ENCODE data around the gene SLIT3. TPM values are rescaled to one million over a fixed set of nuclear protein-coding genes. Genes with fewer than 3 reads are reported as not detected.
"Not testable (repeated sequence)": the region's sequence is repeated elsewhere in the genome, so short reads cannot be mapped to it uniquely, and the experiment has no call there.

Gene SLIT3
- total and polyA plus RNA-seq, 9 of the 15 experiments (the other 6 are each of a cell fraction or from before 2014, with no cell fraction given) = 0.01 to 0.04 TPM; not detected in 7

DNA sequence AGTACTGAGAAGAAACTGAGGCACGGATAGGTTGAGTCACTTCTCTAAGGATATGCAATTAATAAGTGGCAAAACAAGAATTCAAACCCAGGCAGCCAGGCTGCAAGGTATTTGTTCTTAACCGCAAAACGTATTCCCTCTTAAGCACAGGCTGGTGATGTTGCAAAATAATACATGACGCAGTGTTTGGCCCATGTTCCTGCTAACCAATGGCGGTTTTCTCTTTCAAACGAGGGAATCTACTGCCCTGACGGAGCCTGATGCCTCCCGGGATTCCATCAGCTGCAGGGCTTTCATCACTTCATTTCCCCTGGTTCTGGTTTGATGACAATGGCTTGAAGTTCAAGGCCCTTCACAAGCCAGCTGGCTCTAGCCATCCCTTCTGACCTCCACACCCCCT is 154.8 kb downstream of the SLIT3 start (continued):
- no peak for TF ChIP-seq RREB1 (CRISPR knock-in tag; IDR thresholded peaks at IDR 0.05)

- H3K4me1 ChIP-seq (replicated peaks in 1 of 2; ENCODE audit: control insufficient read depth in 2 of 2, insufficient read depth in 2 of 2, low read length in 2 of 2) = no peaks in the 10 kb centered on the region
- no peak overlapping the region for H3K4me3 ChIP-seq
- no peaks in the 10 kb centered on the region for H3K9me3 ChIP-seq (replicated peaks; ENCODE audit: control insufficient read depth, insufficient read depth, low read depth, low read length)
- no peak overlapping the region for H2AFZ ChIP-seq (ENCODE audit: low read depth, low read length)
- ATAC-seq (no peak), DNase-seq (ENCODE audit: extremely low read depth in 1 of 4, low spot score in 3 of 4) (no peak), FAIRE-seq (no peak)
- H3K27ac ChIP-seq (ENCODE audit: extremely low read depth, low read depth, low read length) = no peak overlapping the region
- TF ChIP-seq ZNF79 (CRISPR knock-in tag; IDR thresholded peaks at IDR 0.05; ENCODE audit: low read depth) = no peak
- CTCF ChIA-PET (ENCODE audit: low intra/inter-chr PET ratio) = no interaction called here
- intact Hi-C loops (cut with micrococcal nuclease) (no loop called here), in situ Hi-C loops (cut with MboI) (no loop called here)
- no peak overlapping the region for H3K4me2 ChIP-seq (ENCODE audit: insufficient read depth, low read length)
- no peak overlapping the region for H3K9ac ChIP-seq (ENCODE audit: insufficient read depth in 1 of 2, low read depth in 2 of 2, low read length in 2 of 2)
- POLR2A ChIA-PET = interaction anchor here (1.2 kb wide), 1 partner anchor 20 kb away, joined by 3 read pairs; no protein-coding TSS in a partner anchor
- H3K27me3 ChIP-seq (ENCODE audit: control insufficient read depth in 2 of 2, insufficient read depth in 2 of 2, low read length in 2 of 2) = peaks cover 4 to 25% of the 10 kb centered on the region in 2 experiments; a peak in 4 of 5 replicates
- no peaks in the 10 kb centered on the region for H3K36me3 ChIP-seq (ENCODE audit: control insufficient read depth, insufficient read depth, low read length)
- no peaks in the 10 kb centered on the region for H4K20me1 ChIP-seq (replicated peaks; ENCODE audit: control insufficient read depth, insufficient read depth, low read length)
- no TSS peak for BruUV-seq (replicated peaks)
- H3K79me2 ChIP-seq (ENCODE audit: control insufficient read depth, insufficient read depth, low read length) = no peaks in the 10 kb centered on the region
- H3K9me1 ChIP-seq (ENCODE audit: control insufficient read depth, insufficient read depth, low read length) = no peaks in the 10 kb centered on the region
- 3% methylated on average over 3 of the region's 3 CpGs for WGBS (ENCODE audit: insufficient coverage, low coverage, missing lambda C conversion rate)
Measured at GRCh38 chr5:169142264-169142970, 158.5 kb downstream of the SLIT3 start.

GRCh38 chr5:169140215-169140614 is 160.7 kb downstream of the SLIT3 start:
- FAIRE-seq; DNase-seq (ENCODE audit: extremely low read depth in 1 of 4, low spot score in 3 of 4); H3K9me1 ChIP-seq (ENCODE audit: control insufficient read depth, insufficient read depth, low read length); H3K9me3 ChIP-seq (replicated peaks; ENCODE audit: control insufficient read depth, insufficient read depth, low read depth, low read length); CTCF ChIA-PET (ENCODE audit: low intra/inter-chr PET ratio); ATAC-seq; H2AFZ ChIP-seq (ENCODE audit: low read depth, low read length); in situ Hi-C loops (cut with MboI); H3K4me1 ChIP-seq (replicated peaks in 1 of 2; ENCODE audit: control insufficient read depth in 2 of 2, insufficient read depth in 2 of 2, low read length in 2 of 2); H4K20me1 ChIP-seq (replicated peaks; ENCODE audit: control insufficient read depth, insufficient read depth, low read length); BruUV-seq (replicated peaks); intact Hi-C loops (cut with micrococcal nuclease); H3K9ac ChIP-seq (ENCODE audit: insufficient read depth in 1 of 2, low read depth in 2 of 2, low read length in 2 of 2); H3K4me3 ChIP-seq; H3K4me2 ChIP-seq (ENCODE audit: insufficient read depth, low read length); POLR2A ChIA-PET; H3K36me3 ChIP-seq (ENCODE audit: control insufficient read depth, insufficient read depth, low read length); H3K27ac ChIP-seq (ENCODE audit: extremely low read depth, low read depth, low read length); H3K79me2 ChIP-seq (ENCODE audit: control insufficient read depth, insufficient read depth, low read length): not testable (repeated sequence)
- H3K27me3 ChIP-seq (ENCODE audit: control insufficient read depth in 2 of 2, insufficient read depth in 2 of 2, low read length in 2 of 2) = peaks cover 4 to 22% of the 10 kb centered on the region in 2 experiments; a peak in 3 of 5 replicates
- 0% methylated on average over 6 of the region's 9 CpGs for WGBS (ENCODE audit: insufficient coverage, low coverage, missing lambda C conversion rate)
